Hepatocyte (in vitro differentiated cells): Measurements from ENCODE around the gene NOP53. TPM values are rescaled to one million over a fixed set of nuclear protein-coding genes. Genes with fewer than 3 reads are reported as not detected.

Experiments
- DNase-seq: peaks from one replicate; pipeline ENCODE4 v3.0.0-alpha.2; 2016; ENCODE audit warnings: low spot score
- H2AFZ ChIP-seq: fragments of 200-600 bp; sonication (generic); 2 replicates; pipeline ENCODE4 v1.6.0; 2016; ENCODE audit warnings: antibody characterized with exemption, mild to moderate bottlenecking
- H3K27ac ChIP-seq: fragments of 200-600 bp; sonication (generic); 2 replicates; pipeline ENCODE4 v1.5.1; 2016; ENCODE audit warnings: mild to moderate bottlenecking
- H3K27me3 ChIP-seq: fragments of 200-600 bp; sonication (generic); 2 replicates; pipeline ENCODE4 v1.6.1; 2016
- H3K36me3 ChIP-seq: fragments of 200-600 bp; sonication (generic); replicated peaks from 2 replicates; pipeline ENCODE4 v1.5.1; 2016; ENCODE audit warnings: low read depth; ENCODE audit not compliant: insufficient read depth
- H3K4me1 ChIP-seq: fragments of 200-600 bp; sonication (generic); 2 replicates; pipeline ENCODE4 v1.5.1; 2016; ENCODE audit warnings: mild to moderate bottlenecking, moderate library complexity; ENCODE audit not compliant: insufficient read depth
- H3K4me2 ChIP-seq: fragments of 200-600 bp; sonication (generic); 2 replicates; pipeline ENCODE4 v1.6.0; 2016
- H3K4me3 ChIP-seq: fragments of 200-600 bp; sonication (generic); 2 replicates; pipeline ENCODE4 v1.5.1; 2016; ENCODE audit warnings: mild to moderate bottlenecking
- H3K79me2 ChIP-seq: fragments of 200-600 bp; sonication (generic); 2 replicates; pipeline ENCODE4 v1.6.0; 2017; ENCODE audit warnings: mild to moderate bottlenecking
- H3K9me2 ChIP-seq: fragments of 200-600 bp; sonication (generic); replicated peaks from 2 replicates; pipeline ENCODE4 v1.6.0; 2017; ENCODE audit warnings: mild to moderate bottlenecking; ENCODE audit not compliant: insufficient read depth
- H3K9me3 ChIP-seq: fragments of 200-600 bp; sonication (generic); 2 replicates; pipeline ENCODE4 v1.5.1; 2016; ENCODE audit warnings: low read depth, mild to moderate bottlenecking
- H4K20me1 ChIP-seq: fragments of 200-600 bp; sonication (generic); 2 replicates; pipeline ENCODE4 v1.6.0; 2016; ENCODE audit warnings: mild to moderate bottlenecking; ENCODE audit not compliant: insufficient read depth, poor library complexity, severe bottlenecking
- EZH2 ChIP-seq: fragments of 200-600 bp; sonication (generic); IDR thresholded peaks from 2 replicates; pipeline ENCODE4 v1.6.1; 2016; ENCODE audit warnings: antibody characterized with exemption, mild to moderate bottlenecking, borderline replicate concordance
- EZH2phosphoT487 ChIP-seq: fragments of 200-600 bp; sonication (generic); IDR thresholded peaks from one replicate; pipeline ENCODE4 v1.6.1; 2018; ENCODE audit warnings: antibody characterized with exemption, mild to moderate bottlenecking, low read depth, moderate library complexity; ENCODE audit not compliant: unreplicated experiment, severe bottlenecking
- WGBS: methylation state at CpG from one replicate; pipeline ENCODE4 v1.1.6; 2016; ENCODE audit warnings: low lambda C conversion rate; ENCODE audit errors: missing lambda C conversion rate; 5-methylcytosine and 5-hydroxymethylcytosine counted together
- polyA plus RNA-seq: library from polyadenylated mRNA; unstranded; fragments of >200 nt; fragmentation: Nextera tagmentation; extraction: Ambion mirVana; gene quantifications from 2 replicates; pipeline ENCODE4 v1.2.1, GENCODE V29; 2016
- total RNA-seq: library from RNA; depleted of rRNA; stranded (reverse); fragments of >200 nt; gene quantifications from 2 replicates; pipeline ENCODE4 v1.2.3, GENCODE V29; 2014
- TF ChIP-seq, protein P1 (sequence below): fragments of 200-600 bp; sonication (generic); IDR thresholded peaks from 2 replicates; pipeline ENCODE4 v1.5.1; 2016; ENCODE audit warnings: antibody characterized with exemption, mild to moderate bottlenecking; ENCODE audit not compliant: poor library complexity

The NOP53 gene
- total and polyA plus RNA-seq, 2 experiments from 2014 or later = 93.3 to 96.7 TPM

GRCh38 chr19:47755762-47756626 is 10.6 kb downstream of the NOP53 start:
- Histone ChIP-seq H3K27me3 (no peaks in the 10 kb centered on the region), H3K4me3 (no peak overlapping the region), H3K79me2 (no peaks in the 10 kb centered on the region), H4K20me1 (no peaks in the 10 kb centered on the region), H3K9me3 (no peaks in the 10 kb centered on the region), H3K9me2 (no peaks in the 10 kb centered on the region), H3K36me3 (peaks cover 3% of the 10 kb centered on the region), H3K27ac (no peak overlapping the region), H3K4me1 (peaks cover 5% of the 10 kb centered on the region), H3K4me2 (no peak overlapping the region), H2AFZ (no peak overlapping the region)
- DNase-seq = no peak
- 95% methylated on average over 27 of the region's 28 CpGs for WGBS
- TF ChIP-seq EZH2phosphoT487 (no peak), EZH2 (no peak)
- TF ChIP-seq, protein P1, sequence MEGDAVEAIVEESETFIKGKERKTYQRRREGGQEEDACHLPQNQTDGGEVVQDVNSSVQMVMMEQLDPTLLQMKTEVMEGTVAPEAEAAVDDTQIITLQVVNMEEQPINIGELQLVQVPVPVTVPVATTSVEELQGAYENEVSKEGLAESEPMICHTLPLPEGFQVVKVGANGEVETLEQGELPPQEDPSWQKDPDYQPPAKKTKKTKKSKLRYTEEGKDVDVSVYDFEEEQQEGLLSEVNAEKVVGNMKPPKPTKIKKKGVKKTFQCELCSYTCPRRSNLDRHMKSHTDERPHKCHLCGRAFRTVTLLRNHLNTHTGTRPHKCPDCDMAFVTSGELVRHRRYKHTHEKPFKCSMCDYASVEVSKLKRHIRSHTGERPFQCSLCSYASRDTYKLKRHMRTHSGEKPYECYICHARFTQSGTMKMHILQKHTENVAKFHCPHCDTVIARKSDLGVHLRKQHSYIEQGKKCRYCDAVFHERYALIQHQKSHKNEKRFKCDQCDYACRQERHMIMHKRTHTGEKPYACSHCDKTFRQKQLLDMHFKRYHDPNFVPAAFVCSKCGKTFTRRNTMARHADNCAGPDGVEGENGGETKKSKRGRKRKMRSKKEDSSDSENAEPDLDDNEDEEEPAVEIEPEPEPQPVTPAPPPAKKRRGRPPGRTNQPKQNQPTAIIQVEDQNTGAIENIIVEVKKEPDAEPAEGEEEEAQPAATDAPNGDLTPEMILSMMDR = no peak

DNA sequence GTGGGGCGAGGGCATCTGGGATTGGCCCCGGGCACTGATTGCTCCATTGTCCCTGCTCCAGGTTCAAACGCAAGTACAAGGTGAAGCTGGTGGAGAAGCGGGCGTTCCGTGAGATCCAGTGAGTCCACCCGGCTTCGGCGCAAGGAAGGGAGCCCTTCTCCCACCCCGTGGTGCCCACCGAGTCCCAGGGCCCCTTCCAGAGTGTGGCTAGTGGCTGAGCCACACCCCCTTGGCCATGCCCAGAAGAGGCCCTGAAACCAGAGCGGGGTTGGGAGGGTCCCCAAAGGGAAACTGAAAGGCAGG is 11.2 kb downstream of the NOP53 start:
- H3K9me3 ChIP-seq = no peaks in the 10 kb centered on the region
- no peaks in the 10 kb centered on the region for H4K20me1 ChIP-seq
- peaks cover 3% of the 10 kb centered on the region for H3K36me3 ChIP-seq
- H3K4me1 ChIP-seq = peaks cover 5% of the 10 kb centered on the region
- no peaks in the 10 kb centered on the region for H3K9me2 ChIP-seq
- H3K27ac ChIP-seq = no peak overlapping the region
- no peak overlapping the region for H3K4me3 ChIP-seq
- DNase-seq = no peak
- no peaks in the 10 kb centered on the region for H3K27me3 ChIP-seq
- H3K79me2 ChIP-seq = no peaks in the 10 kb centered on the region
- 94% methylated on average over 6 of the region's 12 CpGs for WGBS
- no peak overlapping the region for H2AFZ ChIP-seq
- no peak for TF ChIP-seq EZH2
- no peak for TF ChIP-seq EZH2phosphoT487
- TF ChIP-seq, protein P1 = no peak
- no peak overlapping the region for H3K4me2 ChIP-seq

- no peak overlapping the region for H3K4me2 ChIP-seq
- no peaks in the 10 kb centered on the region for H3K9me2 ChIP-seq
- 95% methylated on average over 22 of the region's 22 CpGs for WGBS
- H3K27ac ChIP-seq = peak overlapping the region; percentile 30
- H3K9me3 ChIP-seq = no peaks in the 10 kb centered on the region
- no peaks in the 10 kb centered on the region for H4K20me1 ChIP-seq
- H2AFZ ChIP-seq = no peak overlapping the region
- no peaks in the 10 kb centered on the region for H3K79me2 ChIP-seq
- no peak overlapping the region for H3K4me3 ChIP-seq
- H3K4me1 ChIP-seq = peaks cover 5% of the 10 kb centered on the region
- TF ChIP-seq EZH2phosphoT487 (no peak), EZH2 (no peak)
- TF ChIP-seq, protein P1 = no peak
- DNase-seq = no peak
- H3K36me3 ChIP-seq = peaks cover 3% of the 10 kb centered on the region
- H3K27me3 ChIP-seq = no peaks in the 10 kb centered on the region
Observed at GRCh38 chr19:47756953-47757608, 11.7 kb downstream of the NOP53 start.
